ENCODE measurements around the gene NPHS1. TPM values are rescaled to one million over a fixed set of nuclear protein-coding genes. Genes with fewer than 3 reads are reported as not detected.

The NPHS1 gene
- total RNA-seq, 1 experiment from 2014 or later: not detected

- no peak for DNase-seq (ENCODE audit: low spot score)
These were observed 63.9 kb downstream of the NPHS1 start for GRCh38 chr19:35788205-35788960.

- DNase-seq (ENCODE audit: low spot score): no peak
These were observed 65.0 kb downstream of the NPHS1 start for GRCh38 chr19:35787227-35787799.

GRCh38 chr19:35786299-35787160, 65.8 kb downstream of the NPHS1 start:
- no peak for DNase-seq (ENCODE audit: low spot score)

GRCh38 chr19:35785339-35785627, 67.0 kb downstream of the NPHS1 start:
- no peak for DNase-seq (ENCODE audit: low spot score)

GRCh38 chr19:35784503-35785338, 67.6 kb downstream of the NPHS1 start:
- no peak for DNase-seq (ENCODE audit: low spot score)

- no peak for DNase-seq (ENCODE audit: low spot score)
These were observed 68.6 kb downstream of the NPHS1 start for GRCh38 chr19:35783469-35784434.

- DNase-seq (ENCODE audit: low spot score): no peak
These were observed 69.7 kb downstream of the NPHS1 start for GRCh38 chr19:35782589-35782988.

- DNase-seq (ENCODE audit: low spot score): no peak
These were observed 70.7 kb downstream of the NPHS1 start for GRCh38 chr19:35781650-35782049.

GRCh38 chr19:35780717-35781116, 71.6 kb downstream of the NPHS1 start:
- DNase-seq (ENCODE audit: low spot score): no peak

GRCh38 chr19:35780058-35780457, 72.2 kb downstream of the NPHS1 start:
- DNase-seq (ENCODE audit: low spot score): no peak

- DNase-seq (ENCODE audit: low spot score): no peak
These were observed 73.3 kb downstream of the NPHS1 start for GRCh38 chr19:35779033-35779432.

- no peak for DNase-seq (ENCODE audit: low spot score)
These were observed 74.3 kb downstream of the NPHS1 start for GRCh38 chr19:35777961-35778360.

GRCh38 chr19:35777086-35777841, 75.0 kb downstream of the NPHS1 start:
- DNase-seq (ENCODE audit: low spot score): no peak

- DNase-seq (ENCODE audit: low spot score): no peak
These were observed 76.1 kb downstream of the NPHS1 start for GRCh38 chr19:35776102-35776788.

Other genes with a start within 250 kb of the NPHS1 start
- gene HAUS5, start 239.8 kb downstream of the NPHS1 start, total RNA-seq (2014; rRNA removed; shearing (Covaris generic)): 17.6 and 18.9 TPM in 2 replicates
- 105 and 110 TPM in 2 replicates for gene RBM42, start 223.5 kb downstream of the NPHS1 start, total RNA-seq (2014; rRNA removed; shearing (Covaris generic))
- 0.12 and 1.4 TPM in 2 replicates for gene ETV2, start 210.8 kb downstream of the NPHS1 start, total RNA-seq (2014; rRNA removed; shearing (Covaris generic))
- 483 and 1,012 TPM in 2 replicates for gene COX6B1, start 204.2 kb downstream of the NPHS1 start, total RNA-seq (2014; rRNA removed; shearing (Covaris generic))
- gene UPK1A, start 186.0 kb downstream of the NPHS1 start, total RNA-seq (2014; rRNA removed; shearing (Covaris generic)): 0.17 TPM in 1 of 2 replicates, not detected in the other
- not detected in 2 replicates for gene ZBTB32, start 147.9 kb downstream of the NPHS1 start, total RNA-seq (2014; rRNA removed; shearing (Covaris generic))
- gene KMT2B, start 134.5 kb downstream of the NPHS1 start, total RNA-seq (2014; rRNA removed; shearing (Covaris generic)): 8.0 and 9.6 TPM in 2 replicates
- gene IGFLR1, start 110.1 kb downstream of the NPHS1 start, total RNA-seq (2014; rRNA removed; shearing (Covaris generic)): 5.3 and 22.0 TPM in 2 replicates
- gene U2AF1L4, start 107.1 kb downstream of the NPHS1 start, total RNA-seq (2014; rRNA removed; shearing (Covaris generic)): 6.9 and 18.0 TPM in 2 replicates
- 37.1 and 40.9 TPM in 2 replicates for gene PSENEN, start 106.9 kb downstream of the NPHS1 start, total RNA-seq (2014; rRNA removed; shearing (Covaris generic))
- 13.8 and 16.4 TPM in 2 replicates for gene LIN37, start 103.9 kb downstream of the NPHS1 start, total RNA-seq (2014; rRNA removed; shearing (Covaris generic))
- gene HSPB6, start 95.5 kb downstream of the NPHS1 start, total RNA-seq (2014; rRNA removed; shearing (Covaris generic)): 0.07 and 0.72 TPM in 2 replicates
- 5.7 and 7.0 TPM in 2 replicates for gene PROSER3, start 94.3 kb downstream of the NPHS1 start, total RNA-seq (2014; rRNA removed; shearing (Covaris generic))
- gene ARHGAP33, start 76.9 kb downstream of the NPHS1 start, total RNA-seq (2014; rRNA removed; shearing (Covaris generic)): 2.8 and 7.8 TPM in 2 replicates
- gene PRODH2, start 39.7 kb downstream of the NPHS1 start, total RNA-seq (2014; rRNA removed; shearing (Covaris generic)): not detected in 2 replicates
- gene KIRREL2, start 4.4 kb upstream of the NPHS1 start, total RNA-seq (2014; rRNA removed; shearing (Covaris generic)): 0.62 and 0.83 TPM in 2 replicates
- 39.8 and 52.5 TPM in 2 replicates for gene APLP1, start 16.1 kb upstream of the NPHS1 start, total RNA-seq (2014; rRNA removed; shearing (Covaris generic))
- 1.7 and 2.3 TPM in 2 replicates for gene NFKBID, start 48.0 kb upstream of the NPHS1 start, total RNA-seq (2014; rRNA removed; shearing (Covaris generic))
- gene HCST, start 50.0 kb upstream of the NPHS1 start, total RNA-seq (2014; rRNA removed; shearing (Covaris generic)): 0.69 TPM in 1 of 2 replicates, not detected in the other
- gene TYROBP, start 55.8 kb upstream of the NPHS1 start, total RNA-seq (2014; rRNA removed; shearing (Covaris generic)): not detected in 2 replicates
- 4.6 and 8.2 TPM in 2 replicates for gene LRFN3, start 83.9 kb upstream of the NPHS1 start, total RNA-seq (2014; rRNA removed; shearing (Covaris generic))
- gene SDHAF1, start 142.7 kb upstream of the NPHS1 start, total RNA-seq (2014; rRNA removed; shearing (Covaris generic)): 20.4 and 24.6 TPM in 2 replicates
- gene SYNE4, start 156.3 kb upstream of the NPHS1 start, total RNA-seq (2014; rRNA removed; shearing (Covaris generic)): 0.12 and 0.29 TPM in 2 replicates
- 38.3 and 43.4 TPM in 2 replicates for gene ALKBH6, start 161.7 kb upstream of the NPHS1 start, total RNA-seq (2014; rRNA removed; shearing (Covaris generic))
- 5.7 and 6.7 TPM in 2 replicates for gene CLIP3, start 180.4 kb upstream of the NPHS1 start, total RNA-seq (2014; rRNA removed; shearing (Covaris generic))
- gene THAP8, start 201.8 kb upstream of the NPHS1 start, total RNA-seq (2014; rRNA removed; shearing (Covaris generic)): 7.3 and 13.6 TPM in 2 replicates
- gene WDR62, start 202.4 kb upstream of the NPHS1 start, total RNA-seq (2014; rRNA removed; shearing (Covaris generic)): 19.5 and 24.5 TPM in 2 replicates